ENCODE results near the gene LILRB3. TPM values are rescaled to one million over a fixed set of nuclear protein-coding genes. Genes with fewer than 3 reads are reported as not detected.
A peak's percentile ranks its signal among the peaks of the same experiment; 100 is the strongest.
"Not testable (repeated sequence)": the region's sequence is repeated elsewhere in the genome, so short reads cannot be mapped to it uniquely, and the experiment has no call there.

Gene LILRB3
- total RNA-seq, 1 donor from 2014 or later, result not detected

- not testable (repeated sequence) for FAIRE-seq; DNase-seq (ENCODE audit: low spot score in 2 of 2)
These were observed 21.0 kb upstream of the LILRB3 start for GRCh38 chr19:54243809-54244208.

- DNase-seq (ENCODE audit: low spot score in 2 of 2); FAIRE-seq: not testable (repeated sequence)
These were observed 19.8 kb upstream of the LILRB3 start, which contains the start of gene LILRA6 for GRCh38 chr19:54242646-54243045. Gene LILRA6, minus strand, starts transcription at chr19:54242790.

DNA sequence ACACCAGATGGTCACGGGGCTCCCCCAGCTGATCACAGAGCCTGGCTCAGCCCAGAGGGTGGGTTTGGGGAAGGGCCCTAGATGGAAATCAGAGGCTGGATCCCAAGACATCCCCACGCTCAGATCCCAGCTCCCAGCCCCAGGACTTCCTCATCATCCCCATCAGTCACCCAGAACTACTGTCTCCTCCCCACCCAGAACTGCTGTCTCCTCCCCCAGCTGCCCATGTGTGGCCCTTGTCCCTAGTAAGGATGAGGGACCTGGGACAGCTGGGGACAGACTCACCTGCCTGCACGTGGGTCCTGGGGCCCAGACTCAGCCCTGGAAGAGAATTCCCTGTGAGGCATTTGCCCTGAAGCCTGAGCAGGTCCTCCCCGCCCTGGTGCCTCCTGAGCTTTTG, 19.4 kb upstream of the LILRB3 start:
- FAIRE-seq, result not testable (repeated sequence)

GRCh38 chr19:54240372-54241336, 17.8 kb upstream of the LILRB3 start:
- FAIRE-seq; DNase-seq (ENCODE audit: low spot score in 2 of 2): not testable (repeated sequence)

More for the DNA sequence above, 19.4 kb upstream of the LILRB3 start:
- not testable (repeated sequence) for DNase-seq (ENCODE audit: low spot score in 2 of 2)

DNA sequence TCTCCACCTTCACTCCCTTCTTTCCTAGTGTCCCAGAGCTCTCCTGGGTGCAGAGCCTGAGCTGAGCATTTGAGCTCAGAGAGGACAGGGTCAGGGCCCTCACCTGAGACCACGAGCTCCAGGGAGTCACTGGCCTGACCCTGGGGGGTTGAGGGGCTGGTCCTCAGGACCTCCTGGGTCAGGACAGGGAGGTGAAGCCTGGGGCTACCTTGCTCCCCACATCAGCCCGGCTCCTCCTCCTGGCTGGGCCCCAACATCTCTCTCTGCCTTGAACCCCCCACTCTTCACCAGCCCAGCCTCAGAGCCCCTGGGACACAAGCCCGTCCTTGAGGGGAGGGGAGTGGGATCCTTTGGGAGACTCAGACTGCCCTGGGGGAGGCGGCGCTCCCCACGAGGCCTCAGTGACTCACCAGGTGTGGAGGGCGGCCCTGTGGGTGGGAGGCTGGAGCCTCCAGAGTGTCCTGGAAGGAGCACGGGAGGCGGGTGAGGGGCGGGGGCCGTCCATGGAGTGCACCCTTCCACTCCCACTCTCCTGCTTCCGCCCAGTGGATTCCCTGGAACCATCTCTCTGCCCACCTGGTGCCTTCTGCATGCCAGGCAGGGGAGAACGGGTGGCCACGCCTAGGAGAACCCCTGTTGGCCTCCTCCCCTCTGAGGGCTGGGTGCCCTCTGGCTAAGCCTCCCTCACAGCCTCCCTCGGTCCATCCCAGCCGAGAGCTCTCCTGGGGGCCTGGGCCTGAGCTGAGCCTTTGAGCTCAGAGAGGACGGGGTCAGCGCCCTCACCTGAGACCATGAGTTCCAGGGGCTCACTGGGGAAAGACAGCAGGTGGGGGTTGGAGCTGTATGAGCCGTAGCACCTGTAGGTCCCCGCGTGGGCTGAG, 16.9 kb upstream of the LILRB3 start:
- DNase-seq (ENCODE audit: low spot score in 2 of 2); FAIRE-seq: not testable (repeated sequence)

DNA sequence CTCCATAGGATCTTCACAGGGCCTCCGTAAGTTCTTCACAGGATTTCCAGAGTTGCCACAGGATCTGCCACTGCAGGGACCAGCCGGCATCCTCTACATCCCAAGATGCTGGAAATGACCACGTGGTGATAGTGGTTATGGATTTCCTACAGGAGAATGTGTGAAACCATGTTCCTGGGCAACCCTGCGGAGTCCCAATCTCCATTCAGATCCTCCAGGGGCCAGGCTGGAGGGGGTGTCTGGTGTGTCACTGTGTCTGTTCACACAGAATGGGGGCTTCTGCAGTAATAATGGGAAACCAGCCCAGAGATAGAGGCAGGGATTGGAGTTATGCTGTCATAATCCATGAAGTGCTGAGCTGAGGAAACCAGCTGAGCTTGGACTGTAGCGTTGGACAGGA, 11.1 kb upstream of the LILRB3 start:
- FAIRE-seq (no peak), DNase-seq (ENCODE audit: low spot score in 2 of 2) (no peak)

DNA sequence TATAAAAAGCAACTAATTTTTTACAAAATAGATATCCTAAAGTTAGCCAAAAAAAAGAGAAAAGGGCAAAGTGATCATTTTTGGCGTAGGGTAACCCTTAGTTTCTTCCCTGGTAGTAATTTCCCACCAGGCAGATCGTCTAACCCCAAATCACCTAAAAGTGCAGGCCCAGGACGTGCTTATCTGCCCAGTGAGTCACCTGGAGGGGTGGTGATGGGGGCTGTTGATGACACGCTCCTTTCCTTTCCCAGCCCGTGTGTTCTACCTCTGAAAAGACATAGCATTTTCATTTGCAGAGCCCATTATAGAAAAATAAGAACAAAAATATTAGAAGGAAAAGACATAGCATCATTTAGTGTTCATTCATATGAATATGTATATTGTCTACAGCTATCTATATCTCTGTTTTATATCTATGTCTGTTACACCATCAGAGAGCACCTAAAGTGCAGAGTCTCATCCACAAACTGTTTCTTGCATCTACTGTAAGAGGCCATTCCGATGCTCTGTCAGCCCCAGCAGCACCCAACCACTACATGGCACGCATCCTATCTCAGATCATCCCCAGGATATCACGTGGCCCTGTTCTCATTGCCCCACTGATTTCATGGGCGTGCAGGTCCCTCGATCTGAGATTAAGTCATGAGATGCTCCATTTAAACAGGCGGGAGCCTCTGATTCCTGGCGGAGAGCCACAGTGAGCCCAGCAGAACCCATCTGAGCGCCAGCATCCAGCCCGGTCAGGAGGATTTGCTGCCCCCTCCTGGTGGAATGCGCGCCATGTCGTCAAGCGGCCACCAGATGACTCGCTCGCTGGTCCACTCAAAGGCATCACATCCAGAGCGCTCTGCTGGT, 8.5 kb upstream of the LILRB3 start:
- no peak for FAIRE-seq
- DNase-seq (ENCODE audit: low spot score in 2 of 2), result peak; percentile 63 to 73

DNA sequence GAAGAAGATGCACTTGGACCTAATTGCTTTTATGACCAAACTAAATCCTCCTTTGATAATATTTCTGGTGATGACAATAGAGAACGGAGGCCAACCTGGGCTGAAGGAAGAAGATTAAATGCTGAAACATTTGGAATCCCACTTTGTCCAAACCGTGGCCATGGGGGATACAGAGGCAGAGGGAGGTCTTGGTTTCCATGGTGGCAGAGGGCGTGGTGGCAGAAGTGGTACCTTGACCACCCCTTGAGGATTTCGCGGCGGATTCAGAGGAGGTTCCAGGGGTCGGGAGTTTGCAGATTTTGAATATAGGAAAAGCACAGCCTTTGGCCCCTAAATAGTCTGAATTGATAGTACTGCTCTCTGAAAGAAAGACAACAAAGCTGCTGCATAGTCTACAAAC, 7.2 kb upstream of the LILRB3 start:
- FAIRE-seq (no peak), DNase-seq (ENCODE audit: low spot score in 2 of 2) (no peak)

DNA sequence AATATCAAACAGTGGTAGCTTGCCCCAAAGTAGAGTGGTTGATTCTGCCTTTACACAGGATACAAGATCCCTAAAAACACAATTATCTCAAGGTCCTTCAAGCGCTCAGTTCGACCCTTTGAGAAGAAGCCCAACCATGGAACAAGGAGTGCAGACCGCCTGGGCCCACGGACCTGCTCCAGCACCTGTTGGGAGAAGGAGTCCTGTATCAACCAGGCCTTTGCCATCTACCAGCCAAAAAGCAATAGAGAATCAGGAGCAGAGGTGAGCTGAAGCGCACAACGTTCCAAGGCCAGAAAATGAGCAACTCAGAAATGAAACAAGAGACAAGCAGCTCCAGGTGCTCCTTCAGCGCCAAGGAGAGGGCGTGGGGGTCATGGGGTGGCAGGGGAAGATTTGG, 6.3 kb upstream of the LILRB3 start:
- FAIRE-seq, result no peak
- DNase-seq (ENCODE audit: low spot score in 2 of 2), result no peak

DNA sequence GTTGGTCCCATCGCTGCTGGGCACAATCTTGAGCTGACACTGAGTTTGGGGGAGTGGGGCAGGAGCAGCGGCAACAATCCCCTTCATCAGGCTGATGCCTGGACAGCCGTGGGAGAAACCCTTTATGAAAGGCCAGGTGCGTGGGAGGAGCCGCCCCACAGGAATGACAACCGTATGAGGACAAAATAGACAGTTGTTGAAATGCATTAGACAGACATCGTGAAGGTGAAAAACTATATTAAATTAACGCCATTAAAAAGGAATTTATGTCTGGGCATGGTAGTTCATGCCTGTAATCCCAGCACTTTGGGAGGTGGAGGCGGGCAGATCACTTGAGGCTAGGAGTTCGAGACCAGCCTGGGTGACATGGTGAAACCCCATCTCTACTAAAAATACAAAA, 1.8 kb upstream of the LILRB3 start:
- FAIRE-seq; DNase-seq (ENCODE audit: low spot score in 2 of 2): not testable (repeated sequence)

DNA sequence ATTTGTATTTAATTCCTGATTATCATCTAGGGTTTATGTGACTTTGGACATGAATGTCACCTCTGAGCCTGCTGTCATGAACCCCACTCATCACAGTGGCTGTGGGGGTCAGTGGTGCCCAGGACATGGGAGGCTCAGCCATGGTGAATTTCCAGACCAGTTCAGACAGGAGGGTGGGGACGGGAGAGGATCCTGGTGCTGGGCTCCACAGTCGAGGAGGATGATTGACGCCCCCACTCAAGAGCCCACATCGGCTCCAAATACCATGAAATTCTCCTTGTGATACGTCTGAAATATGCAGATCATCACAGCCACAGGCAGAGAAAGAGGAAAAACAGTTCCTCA, 1.1 kb upstream of the LILRB3 start:
- FAIRE-seq, result not testable (repeated sequence)

DNA sequence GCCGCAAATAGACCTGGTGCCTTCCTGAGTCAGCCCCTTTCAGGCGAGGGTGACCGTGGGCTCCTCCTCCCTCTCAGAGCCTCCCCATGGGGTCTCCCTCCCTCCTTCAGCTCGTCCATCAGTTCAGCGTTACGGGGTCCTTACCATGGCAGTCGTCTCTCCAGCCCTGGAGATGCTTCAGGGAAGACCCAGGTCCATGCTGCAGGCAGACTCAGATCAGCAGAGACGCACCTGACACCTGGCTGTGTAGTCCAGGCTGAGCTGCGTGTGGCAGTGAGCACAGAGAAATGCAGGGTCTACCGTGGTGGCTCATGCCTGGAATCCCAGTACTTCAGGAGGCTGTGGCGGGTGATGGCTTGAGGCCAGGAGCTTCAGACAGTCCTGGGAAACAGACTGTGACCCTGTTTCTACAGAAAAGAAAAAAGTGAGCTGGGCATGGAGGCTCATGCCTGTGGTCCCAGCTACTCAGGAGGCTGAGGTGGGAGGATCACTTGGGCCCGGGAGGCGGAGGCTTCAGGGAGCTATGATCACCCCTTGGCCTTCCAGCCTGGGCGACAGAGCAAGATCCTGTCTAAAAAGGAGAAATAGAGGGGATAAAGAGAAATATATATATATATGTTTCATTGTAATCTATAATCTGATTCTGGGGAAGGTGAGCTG, 600 bp upstream of the LILRB3 start:
- not testable (repeated sequence) for DNase-seq (ENCODE audit: low spot score in 2 of 2); FAIRE-seq

More for the DNA sequence above, 1.1 kb upstream of the LILRB3 start:
- not testable (repeated sequence) for DNase-seq (ENCODE audit: low spot score in 2 of 2)

DNA sequence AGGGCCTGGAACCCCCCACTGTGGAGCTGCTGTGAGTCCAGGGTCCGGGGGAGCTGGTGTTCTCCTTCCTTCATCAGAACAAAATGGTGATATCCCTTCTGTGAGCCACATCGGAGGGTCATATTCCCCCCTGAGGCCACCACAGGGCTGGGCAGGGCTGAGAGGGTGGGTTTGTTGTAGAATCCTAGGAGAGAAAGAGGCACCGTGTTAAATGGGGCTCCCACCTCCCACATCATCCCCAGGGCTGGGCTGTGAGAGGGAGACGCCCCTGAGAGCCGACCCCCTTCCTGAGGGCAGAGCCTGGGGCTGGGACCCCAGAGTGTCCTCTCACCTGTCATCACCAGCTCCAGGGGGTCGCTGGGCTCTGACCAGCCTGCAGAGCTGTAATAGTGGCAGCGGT, 860 bp downstream of the LILRB3 start:
- DNase-seq (ENCODE audit: low spot score in 2 of 2); FAIRE-seq: not testable (repeated sequence)

GRCh38 chr19:54219702-54220101, 3.1 kb downstream of the LILRB3 start:
- not testable (repeated sequence) for DNase-seq (ENCODE audit: low spot score in 2 of 2); FAIRE-seq

GRCh38 chr19:54218960-54219661, 3.7 kb downstream of the LILRB3 start:
- FAIRE-seq (no peak), DNase-seq (ENCODE audit: low spot score in 2 of 2) (no peak)

GRCh38 chr19:54218259-54218658, 4.5 kb downstream of the LILRB3 start:
- FAIRE-seq (no peak), DNase-seq (ENCODE audit: low spot score in 2 of 2) (no peak)

GRCh38 chr19:54217517-54218247, 5.1 kb downstream of the LILRB3 start:
- DNase-seq (ENCODE audit: low spot score in 2 of 2); FAIRE-seq: not testable (repeated sequence)

- FAIRE-seq (no peak), DNase-seq (ENCODE audit: low spot score in 2 of 2) (no peak)
These were observed 5.9 kb downstream of the LILRB3 start for GRCh38 chr19:54216869-54217268.
